ENCODE data around the gene SFTA2. TPM values are rescaled to one million over a fixed set of nuclear protein-coding genes. Genes with fewer than 3 reads are reported as not detected.

Gene SFTA2
- total RNA-seq, 1 experiment from 2014 or later: not detected

GRCh38 chr6:30881392-30882203 lies 50.4 kb downstream of the SFTA2 start:
- DNase-seq: peak; percentile 55

More at GRCh38 chr6:30881392-30882203, 50.4 kb downstream of the SFTA2 start:
- Histone ChIP-seq H3K4ac (ENCODE audit: low read depth, low read length) (no peak overlapping the region), H3K27ac (ENCODE audit: insufficient read length, low read depth, low read length) (no peak overlapping the region), H3K14ac (ENCODE audit: insufficient read depth, low read length) (peak overlapping the region; percentile 45), H2BK120ac (ENCODE audit: low read depth, low read length, poor library complexity, severe bottlenecking) (no peak overlapping the region), H2BK20ac (ENCODE audit: low read depth, low read length, poor library complexity, severe bottlenecking) (no peak overlapping the region), H3K9ac (ENCODE audit: extremely low read depth, insufficient read length, low read length) (peak overlapping the region; percentile 43), H4K91ac (ENCODE audit: insufficient read length, low read depth, low read length) (no peak overlapping the region), H3T11ph (ENCODE audit: low read length) (no peak overlapping the region), H2BK5ac (ENCODE audit: insufficient read length, low read length) (no peak overlapping the region), H2AK5ac (ENCODE audit: insufficient read length, low read length) (no peak overlapping the region), H3K79me1 (ENCODE audit: insufficient read depth, low read depth, low read length, poor library complexity, severe bottlenecking) (no peaks in the 10 kb centered on the region), H3K18ac (ENCODE audit: insufficient read length, low read depth, low read length) (no peak overlapping the region), H4K5ac (ENCODE audit: insufficient read length, low read depth, low read length) (no peak overlapping the region), H3K4me2 (ENCODE audit: insufficient read depth, insufficient read length, low read length) (peak overlapping the region; percentile 95), H3K23ac (ENCODE audit: insufficient read length, low read depth, low read length) (no peak overlapping the region), H3K56ac (ENCODE audit: insufficient read length, low read depth, low read length) (no peak overlapping the region), H3K4me1 (ENCODE audit: insufficient read depth, low read length) (peaks cover 9% of the 10 kb centered on the region; the same call in 1 of the 2 replicates), H2AFZ (ENCODE audit: low read length) (no peak overlapping the region), H2BK15ac (ENCODE audit: low read depth, low read length) (no peak overlapping the region), H2BK12ac (ENCODE audit: insufficient read length, low read depth, low read length) (no peak overlapping the region), H3K9me3 (ENCODE audit: control insufficient read depth, low read depth, low read length) (no peaks in the 10 kb centered on the region), H3K79me2 (ENCODE audit: insufficient read depth, low read length) (peaks cover 8% of the 10 kb centered on the region; the same call in 1 of the 2 replicates), H4K20me1 (ENCODE audit: control insufficient read depth, insufficient read depth, insufficient read length) (no peaks in the 10 kb centered on the region), H3K27me3 (ENCODE audit: insufficient read depth, low read length) (no peaks in the 10 kb centered on the region), H3K23me2 (ENCODE audit: insufficient read length, low read depth, low read length, poor library complexity, severe bottlenecking) (peaks cover 37% of the 10 kb centered on the region), H4K8ac (replicated peaks; ENCODE audit: insufficient read length, low read depth, low read length) (no peak overlapping the region)
- peaks cover 0 to 2% of the 10 kb centered on the region in 2 experiments; a peak in 1 of 5 replicates for H3K9me3 Mint-ChIP-seq
- peak overlapping the region; percentile 65 to 95 (median 85) for H3K27ac Mint-ChIP-seq
- TF ChIP-seq, protein P1, sequence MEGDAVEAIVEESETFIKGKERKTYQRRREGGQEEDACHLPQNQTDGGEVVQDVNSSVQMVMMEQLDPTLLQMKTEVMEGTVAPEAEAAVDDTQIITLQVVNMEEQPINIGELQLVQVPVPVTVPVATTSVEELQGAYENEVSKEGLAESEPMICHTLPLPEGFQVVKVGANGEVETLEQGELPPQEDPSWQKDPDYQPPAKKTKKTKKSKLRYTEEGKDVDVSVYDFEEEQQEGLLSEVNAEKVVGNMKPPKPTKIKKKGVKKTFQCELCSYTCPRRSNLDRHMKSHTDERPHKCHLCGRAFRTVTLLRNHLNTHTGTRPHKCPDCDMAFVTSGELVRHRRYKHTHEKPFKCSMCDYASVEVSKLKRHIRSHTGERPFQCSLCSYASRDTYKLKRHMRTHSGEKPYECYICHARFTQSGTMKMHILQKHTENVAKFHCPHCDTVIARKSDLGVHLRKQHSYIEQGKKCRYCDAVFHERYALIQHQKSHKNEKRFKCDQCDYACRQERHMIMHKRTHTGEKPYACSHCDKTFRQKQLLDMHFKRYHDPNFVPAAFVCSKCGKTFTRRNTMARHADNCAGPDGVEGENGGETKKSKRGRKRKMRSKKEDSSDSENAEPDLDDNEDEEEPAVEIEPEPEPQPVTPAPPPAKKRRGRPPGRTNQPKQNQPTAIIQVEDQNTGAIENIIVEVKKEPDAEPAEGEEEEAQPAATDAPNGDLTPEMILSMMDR (conservative IDR thresholded peaks at IDR 0.05): no peak
- H3K27me3 Mint-ChIP-seq (ENCODE audit: low read depth): no peaks in the 10 kb centered on the region; the same call in 1 of the 2 replicates
- peak overlapping the region; percentile 72 to 92 for H3K4me3 Mint-ChIP-seq
- H3K4me1 Mint-ChIP-seq: peaks cover 74 to 78% of the 10 kb centered on the region in 2 experiments
- H3K36me3 Mint-ChIP-seq (ENCODE audit: insufficient read depth in 1 of 3, low read depth in 3 of 3): peaks cover 0 to 9% (median 2%) of the 10 kb centered on the region in 3 experiments; a peak in 5 of 7 replicates
- no CpG with 5 or more reads among the region's 14 CpGs for WGBS (ENCODE audit: extremely low coverage, insufficient read length, low lambda C conversion rate)

Small RNA genes within 50 kb of the gene (microRNA-seq; reads per million reads assigned to microRNA genes)
- gene MIR4640 (ENCODE audit: borderline microRNAs expressed): 0.35 reads per million

Other genes starting within 250 kb of the SFTA2 start
- gene PPP1R18, start 245.5 kb downstream of the SFTA2 start, total RNA-seq (2021): 26.4 and 28.0 TPM in 2 replicates
- gene NRM, start 241.2 kb downstream of the SFTA2 start, total RNA-seq (2021): 34.9 and 36.5 TPM in 2 replicates
- 72.2 and 77.6 TPM in 2 replicates for gene MDC1, start 214.9 kb downstream of the SFTA2 start, total RNA-seq (2021)
- 1,719 and 1,734 TPM in 2 replicates for gene TUBB, start 211.8 kb downstream of the SFTA2 start, total RNA-seq (2021)
- gene FLOT1, start 189.5 kb downstream of the SFTA2 start, total RNA-seq (2021): 107 and 111 TPM in 2 replicates
- gene IER3, start 187.6 kb downstream of the SFTA2 start, total RNA-seq (2021): 42.9 and 43.5 TPM in 2 replicates
- 254 and 258 TPM in 2 replicates for gene DDR1, start 47.7 kb downstream of the SFTA2 start, total RNA-seq (2021)
- gene GTF2H4, start 24.0 kb downstream of the SFTA2 start, total RNA-seq (2021): 58.2 and 60.8 TPM in 2 replicates
- gene VARS2, start 17.9 kb downstream of the SFTA2 start, total RNA-seq (2021): 61.9 and 68.2 TPM in 2 replicates
- gene MUCL3, start 8.8 kb upstream of the SFTA2 start, total RNA-seq (2021): 0.15 and 0.20 TPM in 2 replicates
- not detected in 2 replicates for gene MUC21, start 51.5 kb upstream of the SFTA2 start, total RNA-seq (2021)
- not detected in 2 replicates for gene MUC22, start 78.3 kb upstream of the SFTA2 start, total RNA-seq (2021)
- not detected in 2 replicates for gene C6orf15, start 180.4 kb upstream of the SFTA2 start, total RNA-seq (2021)
- 0.48 TPM in 2 replicates for gene PSORS1C1, start 182.6 kb upstream of the SFTA2 start, total RNA-seq (2021)
- gene CDSN, start 188.3 kb upstream of the SFTA2 start, total RNA-seq (2021): not detected in 2 replicates
- 0.31 and 0.33 TPM in 2 replicates for gene PSORS1C2, start 206.9 kb upstream of the SFTA2 start, total RNA-seq (2021)
- 42.7 and 45.5 TPM in 2 replicates for gene CCHCR1, start 225.6 kb upstream of the SFTA2 start, total RNA-seq (2021)
- gene TCF19, start 226.4 kb upstream of the SFTA2 start, total RNA-seq (2021): 15.0 and 16.5 TPM in 2 replicates
- 2,134 TPM in 2 replicates for gene POU5F1, start 238.5 kb upstream of the SFTA2 start, total RNA-seq (2021)

Data from H9 (cell line).